GM18909 (cell line): ENCODE measurements around the gene EFCAB9.
A peak's percentile ranks its signal among the peaks of the same experiment; 100 is the strongest.

Experiments used
- ATAC-seq: cut with Tn5 transposase; IDR thresholded peaks from one replicate; pipeline ENCODE4 v1.9.1; 2021; ENCODE audit warnings: mild to moderate bottlenecking; ENCODE audit not compliant: unreplicated experiment, poor library complexity

EFCAB9 gene

GRCh38 chr5:172234031-172234430 is 40.1 kb downstream of the EFCAB9 start:
- ATAC-seq: no peak

GRCh38 chr5:172235132-172235780 is 41.3 kb downstream of the EFCAB9 start:
- peak; percentile 76 for ATAC-seq

- no peak for ATAC-seq
Measured at GRCh38 chr5:172235827-172236736, 42.1 kb downstream of the EFCAB9 start.

- no peak for ATAC-seq
Measured at GRCh38 chr5:172238334-172238733, 44.4 kb downstream of the EFCAB9 start.

GRCh38 chr5:172243302-172243701 is 49.3 kb downstream of the EFCAB9 start:
- no peak for ATAC-seq

- ATAC-seq: no peak
Measured at GRCh38 chr5:172245046-172245445, 51.1 kb downstream of the EFCAB9 start.

- no peak for ATAC-seq
Measured at GRCh38 chr5:172245703-172246125, 51.7 kb downstream of the EFCAB9 start.

GRCh38 chr5:172248637-172249036 is 54.7 kb downstream of the EFCAB9 start:
- ATAC-seq: no peak

GRCh38 chr5:172251419-172251818 is 57.4 kb downstream of the EFCAB9 start:
- no peak for ATAC-seq

GRCh38 chr5:172252501-172252900 is 58.5 kb downstream of the EFCAB9 start:
- ATAC-seq: no peak
